ENCODE results near the gene ARFGEF3. TPM values are rescaled to one million over a fixed set of nuclear protein-coding genes. Genes with fewer than 3 reads are reported as not detected.

Gene ARFGEF3
- polyA plus RNA-seq, 4 donors = 1.2 to 8.6 (median 5.8) TPM

DNA sequence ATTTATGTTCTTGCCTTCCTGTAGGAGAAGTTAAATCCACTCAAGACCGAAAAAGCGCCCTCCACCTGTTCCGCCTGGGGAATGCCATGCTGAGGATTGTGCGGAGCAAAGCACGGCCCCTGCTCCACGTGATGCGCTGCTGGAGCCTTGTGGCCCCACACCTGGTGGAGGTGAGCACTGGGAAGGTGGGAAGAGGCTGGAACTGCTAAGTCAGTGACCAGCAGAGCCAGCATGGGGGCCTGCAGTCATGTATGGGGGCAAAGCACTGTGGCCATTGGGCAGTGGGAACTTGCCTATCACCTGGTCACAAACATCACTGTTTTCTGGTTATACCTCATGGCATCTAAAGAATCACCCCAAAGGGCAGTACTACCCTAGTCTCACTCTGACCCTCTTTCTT is 135.0 kb downstream of the ARFGEF3 start:
- no peak for DNase-seq (ENCODE audit: low read depth in 4 of 4, low spot score in 3 of 4)

DNA sequence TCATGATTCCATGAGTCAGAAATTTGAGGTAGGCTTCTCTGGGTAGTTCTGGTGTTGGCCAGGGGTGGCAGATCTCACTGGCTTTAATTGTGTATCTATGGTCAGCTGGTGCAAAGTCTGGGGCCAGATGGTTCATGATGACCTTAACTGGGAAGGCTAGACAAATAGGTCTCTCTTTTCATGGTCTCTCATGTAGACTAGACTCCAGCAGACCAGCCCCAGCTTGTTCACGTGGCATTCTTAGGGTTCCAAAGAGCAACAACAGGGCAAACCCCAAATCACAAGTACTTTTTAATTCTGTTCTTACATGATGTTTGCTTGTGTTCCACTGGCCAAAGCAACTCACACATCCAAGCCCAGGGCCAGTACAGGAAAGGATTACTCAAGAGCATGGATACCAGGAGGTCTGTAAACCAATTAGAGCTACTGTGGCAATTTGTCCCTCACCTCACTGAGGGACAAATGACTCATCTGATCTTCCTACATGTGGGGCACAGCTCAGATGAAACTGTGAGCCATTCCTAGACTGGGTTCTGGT is 136.1 kb downstream of the ARFGEF3 start:
- no peak for DNase-seq (ENCODE audit: low read depth in 4 of 4, low spot score in 3 of 4)

DNA sequence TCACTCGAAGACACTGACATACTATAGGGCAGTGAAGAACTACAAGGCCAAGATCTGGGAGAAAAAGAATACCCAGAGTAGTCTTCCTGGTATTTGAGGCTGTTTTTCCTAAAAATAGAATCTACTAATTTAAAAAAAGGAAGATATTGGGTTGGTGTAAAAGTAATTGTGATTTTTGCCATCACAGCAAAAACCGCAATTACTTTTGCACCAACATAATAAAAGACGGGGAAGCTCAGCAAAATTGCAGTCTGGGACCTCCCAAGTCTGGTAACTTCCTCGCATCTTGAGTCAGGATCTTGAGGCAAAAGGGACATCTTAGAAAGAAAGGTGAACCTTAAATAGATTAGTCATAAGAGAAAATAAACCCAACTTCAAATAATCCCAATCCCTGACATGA is 138.7 kb downstream of the ARFGEF3 start:
- DNase-seq (ENCODE audit: low read depth in 4 of 4, low spot score in 3 of 4) = no peak

DNA sequence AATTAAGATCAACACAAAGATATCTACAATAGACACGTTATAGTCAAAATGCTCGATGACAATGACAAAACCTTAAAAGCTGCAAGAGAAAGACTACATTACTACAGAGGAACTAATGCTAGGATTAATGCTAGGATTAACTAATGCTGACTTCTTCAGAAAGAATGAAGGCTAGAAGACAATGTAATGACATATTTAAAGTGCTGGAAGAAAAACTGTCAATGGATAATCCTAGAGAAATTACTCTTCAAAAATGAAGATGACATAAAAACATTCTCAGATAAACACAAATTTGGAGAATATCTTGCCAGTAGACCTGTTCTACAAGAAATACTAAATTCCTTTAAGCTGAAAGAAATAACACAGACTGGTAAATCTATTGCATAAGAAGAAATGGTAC is 140.8 kb downstream of the ARFGEF3 start:
- no peak for DNase-seq (ENCODE audit: low read depth in 4 of 4, low spot score in 3 of 4)

DNA sequence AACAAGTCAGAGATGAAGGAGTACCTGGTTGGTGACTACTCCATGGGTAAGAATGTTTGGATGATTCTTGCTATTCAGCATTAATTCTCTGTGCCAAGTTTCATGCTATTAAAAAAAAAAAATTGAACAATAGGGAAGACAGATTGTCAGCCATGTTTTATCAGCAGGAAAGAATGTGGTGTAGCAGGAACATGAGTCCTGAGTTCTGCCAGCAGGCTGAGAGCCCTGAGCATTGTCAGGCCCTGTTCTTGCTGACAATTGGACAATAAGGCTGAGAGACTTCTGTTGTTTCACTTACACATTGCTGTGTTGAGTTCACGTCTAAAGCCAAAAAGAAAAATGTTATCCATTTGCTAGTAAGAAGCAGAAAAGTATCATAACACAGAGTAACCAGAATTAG is 145.6 kb downstream of the ARFGEF3 start:
- no peak for DNase-seq (ENCODE audit: low read depth in 4 of 4, low spot score in 3 of 4)

DNA sequence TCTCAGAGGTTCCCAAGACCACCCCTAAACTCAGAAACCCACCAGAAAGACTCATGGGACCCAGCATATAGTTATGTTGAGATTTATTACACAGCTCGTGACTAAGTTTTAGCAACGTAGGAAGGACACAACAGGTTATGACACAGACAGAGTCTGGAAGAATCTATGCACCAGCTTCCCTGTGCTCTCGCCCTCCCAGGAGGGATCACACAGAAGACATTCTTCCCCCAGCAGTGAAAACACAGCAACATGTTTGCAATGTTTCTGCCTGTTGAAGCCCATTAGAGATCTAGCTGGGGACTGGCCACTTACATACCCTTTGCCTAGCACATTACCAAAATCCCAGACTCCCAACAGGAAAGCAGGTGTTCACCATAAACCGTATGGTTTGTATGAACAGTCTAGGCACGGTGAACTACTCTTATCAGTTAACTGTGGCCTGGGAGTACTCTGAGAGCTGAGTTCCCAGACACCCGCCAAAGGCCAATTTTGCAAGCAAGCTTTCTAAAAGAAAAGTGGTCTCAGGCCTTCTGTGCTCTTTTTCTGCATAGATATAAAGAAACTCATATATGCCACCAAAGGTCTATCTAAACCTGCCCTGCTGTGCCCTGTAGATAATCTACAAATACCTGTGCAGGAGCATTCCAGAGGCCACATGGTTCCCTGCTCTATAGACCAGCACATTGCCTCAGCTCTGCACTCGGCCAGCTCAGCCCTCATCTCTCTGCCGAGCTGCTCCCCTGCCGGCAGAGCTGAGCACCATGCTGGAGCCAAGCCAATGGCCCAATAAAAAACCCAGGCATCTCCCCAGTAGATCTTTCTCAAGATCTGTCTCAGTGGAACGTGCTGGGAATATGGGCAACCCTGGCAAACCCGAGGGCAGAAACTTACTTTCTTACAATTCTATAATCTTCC is 146.3 kb downstream of the ARFGEF3 start:
- DNase-seq (ENCODE audit: low read depth in 4 of 4, low spot score in 3 of 4) = no peak

DNA sequence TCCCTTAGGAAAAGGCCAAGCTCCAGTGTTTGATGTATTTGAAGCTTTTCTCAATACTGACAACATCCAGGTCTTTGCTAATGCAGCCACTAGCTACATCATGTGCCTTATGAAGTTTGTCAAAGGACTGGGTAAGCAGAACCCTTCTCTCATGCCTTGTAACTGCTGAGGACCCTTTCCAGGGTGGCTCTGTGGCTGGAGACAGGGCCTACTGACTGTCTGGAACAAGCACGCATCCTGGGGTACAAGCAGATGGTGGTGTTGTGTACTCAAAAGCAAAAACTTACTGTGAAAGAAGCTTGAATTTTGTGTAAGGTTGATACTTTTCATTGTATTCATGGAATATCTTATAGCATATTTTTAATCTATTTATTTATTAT is 147.0 kb downstream of the ARFGEF3 start:
- DNase-seq (ENCODE audit: low read depth in 4 of 4, low spot score in 3 of 4) = no peak

DNA sequence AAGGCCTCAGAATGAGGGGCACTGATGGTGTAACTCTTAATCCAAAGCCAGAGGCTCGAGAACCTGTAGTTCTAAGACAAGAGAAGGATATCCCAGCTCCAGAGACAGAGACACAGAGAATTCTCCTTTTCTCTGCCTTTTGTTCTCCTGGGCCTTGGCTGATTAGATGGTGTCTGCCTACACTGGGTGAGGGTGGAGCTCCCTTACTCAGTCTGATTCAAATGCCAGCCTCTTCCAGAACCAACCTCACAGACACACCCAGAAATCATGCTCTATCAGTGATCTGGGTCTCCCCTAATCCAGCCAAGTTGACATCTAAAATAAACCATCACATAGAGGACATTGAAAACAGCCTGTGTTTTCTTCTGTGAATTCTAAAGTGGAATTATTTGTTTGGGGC is 148.0 kb downstream of the ARFGEF3 start:
- DNase-seq (ENCODE audit: low read depth in 4 of 4, low spot score in 3 of 4) = no peak

DNA sequence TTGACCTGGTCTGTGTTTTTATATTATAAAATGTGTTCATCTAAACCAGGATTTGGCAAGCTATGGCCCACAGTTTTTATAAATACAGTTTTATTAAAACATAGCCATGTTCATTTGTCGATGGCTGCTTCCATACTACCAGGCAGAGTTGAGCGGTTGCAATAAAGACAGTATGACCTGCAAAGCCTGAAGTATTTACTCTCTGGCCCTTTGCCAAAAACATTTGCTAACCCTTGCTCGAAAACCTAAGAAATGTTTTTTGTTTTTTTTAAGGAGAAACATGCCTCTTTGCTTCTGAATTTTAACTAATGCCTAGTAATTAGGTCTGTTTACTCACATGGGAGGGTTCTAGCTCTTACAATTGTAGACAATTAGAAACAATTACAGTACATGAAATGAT is 148.6 kb downstream of the ARFGEF3 start:
- no peak for DNase-seq (ENCODE audit: low read depth in 4 of 4, low spot score in 3 of 4)

DNA sequence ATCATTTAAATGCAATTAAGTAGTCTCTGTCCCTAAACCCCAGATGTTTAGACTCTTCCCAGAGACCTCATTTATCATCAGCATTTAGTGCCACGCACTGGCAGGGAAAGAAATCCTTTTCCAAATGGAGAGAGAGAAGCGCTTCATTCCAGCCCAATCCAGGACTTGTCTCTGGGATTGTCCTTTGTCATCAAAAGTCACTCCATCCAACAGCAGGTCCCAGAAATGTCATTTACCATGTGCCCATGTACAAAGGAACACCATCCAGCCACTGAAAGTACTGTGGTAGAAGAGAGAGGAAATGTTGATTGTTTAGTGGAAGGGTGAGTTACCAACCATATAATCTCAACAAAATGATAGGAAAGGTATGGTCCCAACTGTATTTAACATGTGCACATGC is 149.1 kb downstream of the ARFGEF3 start:
- DNase-seq (ENCODE audit: low read depth in 4 of 4, low spot score in 3 of 4) = no peak

DNA sequence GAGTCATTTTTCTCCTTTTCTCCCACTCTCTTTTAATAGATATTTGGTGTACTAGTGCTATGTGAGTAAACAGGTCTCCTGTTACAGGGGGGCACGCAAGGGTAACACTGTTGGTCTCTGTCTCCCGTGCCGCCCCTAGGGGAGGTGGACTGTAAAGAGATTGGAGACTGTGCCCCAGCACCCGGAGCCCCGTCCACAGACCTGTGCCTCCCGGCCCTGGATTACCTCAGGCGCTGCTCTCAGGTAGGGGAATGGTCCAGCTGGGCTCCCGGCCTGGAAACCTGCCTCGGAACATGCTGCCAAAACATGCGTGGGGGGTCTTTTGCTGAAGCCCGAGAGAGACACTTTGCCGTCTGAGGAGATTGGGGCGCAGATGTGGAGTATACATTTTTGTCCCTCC is 149.5 kb downstream of the ARFGEF3 start:
- DNase-seq (ENCODE audit: low read depth in 4 of 4, low spot score in 3 of 4) = no peak

DNA sequence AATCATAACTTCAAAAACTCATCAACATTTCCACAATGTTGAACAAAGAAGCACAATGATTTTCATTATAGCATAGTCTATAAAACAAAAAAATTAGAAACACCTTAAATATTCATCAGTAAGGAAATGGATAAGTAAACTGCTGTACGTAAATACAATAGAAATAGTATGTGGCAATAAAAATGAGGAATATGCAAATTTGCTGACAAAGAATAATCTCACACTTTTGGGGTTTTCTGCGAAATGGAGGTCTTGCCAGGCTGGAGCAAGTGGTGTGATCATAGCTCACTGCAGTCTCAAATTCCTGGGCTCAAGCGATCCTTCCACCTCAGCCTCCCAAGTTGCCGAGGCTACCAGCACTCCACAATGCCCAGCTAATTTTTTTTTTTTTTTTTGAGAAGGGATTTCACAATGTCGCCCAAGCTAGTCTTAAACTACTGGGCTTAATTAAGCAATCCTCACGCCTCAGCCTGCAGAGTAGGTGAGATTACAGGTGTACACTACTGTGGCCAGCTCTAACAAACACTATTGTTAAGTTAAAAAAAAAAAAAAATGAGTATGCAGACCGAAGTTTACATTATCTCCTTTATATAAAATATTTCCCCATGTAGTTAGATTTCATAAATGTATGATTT is 157.1 kb downstream of the ARFGEF3 start:
- DNase-seq (ENCODE audit: low read depth in 4 of 4, low spot score in 3 of 4) = no peak

DNA sequence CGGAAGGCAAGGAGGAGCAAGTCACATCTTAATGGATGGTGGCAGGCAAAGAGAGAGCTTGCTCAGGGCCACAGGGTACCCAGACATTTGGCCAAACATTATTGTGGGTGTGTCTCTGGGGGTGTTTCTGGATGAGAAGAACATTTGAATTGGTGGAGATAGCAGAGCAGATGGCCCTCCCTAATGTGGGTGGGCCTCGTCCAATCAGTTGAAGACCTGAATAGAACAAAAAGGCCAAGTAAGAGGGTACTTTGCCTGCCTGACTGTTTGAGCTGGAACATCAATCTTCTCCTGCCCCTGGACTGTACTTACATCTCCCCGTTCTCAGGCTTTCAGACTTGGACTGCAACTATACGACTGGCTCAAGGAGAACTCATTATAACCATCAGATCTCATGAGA is 160.2 kb downstream of the ARFGEF3 start:
- DNase-seq (ENCODE audit: low read depth in 4 of 4, low spot score in 3 of 4) = no peak

DNA sequence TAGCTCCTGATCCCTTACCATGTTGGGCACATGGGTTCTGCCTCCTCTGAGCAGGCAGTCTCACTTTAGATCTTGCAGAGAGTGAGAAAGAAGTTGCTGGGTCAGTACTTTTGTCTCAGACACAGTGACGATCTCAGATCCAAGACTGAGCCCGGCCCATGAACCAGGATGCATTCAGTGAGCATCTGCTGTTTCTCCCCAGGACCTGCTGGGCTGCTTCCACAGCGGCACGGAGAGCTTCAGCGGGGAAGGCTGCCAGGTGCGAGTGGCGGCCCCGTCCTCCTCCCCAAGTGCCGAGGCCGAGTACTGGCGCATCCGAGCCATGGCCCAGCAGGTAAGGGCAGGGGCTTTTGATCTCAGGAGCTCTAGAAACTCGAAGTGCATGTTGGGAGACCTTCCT is 162.1 kb downstream of the ARFGEF3 start:
- no peak for DNase-seq (ENCODE audit: low read depth in 4 of 4, low spot score in 3 of 4)

DNA sequence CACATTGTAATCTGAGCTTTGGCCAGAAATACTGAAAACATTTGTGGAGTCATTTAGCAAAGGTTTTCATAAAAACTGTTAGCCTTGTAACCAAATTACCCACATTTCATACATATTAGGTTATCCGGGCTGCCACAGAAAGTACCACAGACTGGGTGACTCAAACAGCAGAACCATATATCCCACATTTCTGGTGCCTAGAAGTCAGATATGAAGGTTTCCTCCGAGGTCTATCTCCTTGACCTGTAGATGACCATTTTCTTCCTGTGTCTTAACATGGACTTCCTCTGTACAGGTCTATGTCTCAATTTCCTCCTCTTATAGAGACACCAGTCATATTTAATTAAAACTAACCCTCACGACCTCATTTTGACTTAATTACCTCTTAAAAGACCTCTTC is 166.5 kb downstream of the ARFGEF3 start:
- no peak for DNase-seq (ENCODE audit: low read depth in 4 of 4, low spot score in 3 of 4)

DNA sequence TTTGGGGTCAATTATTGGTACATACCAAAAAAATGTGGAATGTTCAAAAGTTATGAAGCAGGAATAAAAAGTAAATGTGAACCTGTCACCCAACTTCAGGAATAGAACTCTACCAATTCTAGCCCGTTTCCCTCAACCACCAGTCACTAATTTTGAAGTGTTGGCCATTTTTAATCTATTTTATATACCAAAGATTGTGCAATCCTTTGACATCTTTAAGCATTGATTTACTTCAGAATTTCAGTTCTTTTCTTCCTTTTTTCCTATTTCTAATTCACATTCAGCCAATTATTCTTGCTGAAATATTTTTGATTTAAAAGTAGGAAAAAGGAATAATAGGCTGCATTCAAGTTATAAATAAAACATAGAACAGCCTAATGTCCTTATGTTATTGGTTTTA is 169.0 kb downstream of the ARFGEF3 start:
- no peak for DNase-seq (ENCODE audit: low read depth in 4 of 4, low spot score in 3 of 4)

DNA sequence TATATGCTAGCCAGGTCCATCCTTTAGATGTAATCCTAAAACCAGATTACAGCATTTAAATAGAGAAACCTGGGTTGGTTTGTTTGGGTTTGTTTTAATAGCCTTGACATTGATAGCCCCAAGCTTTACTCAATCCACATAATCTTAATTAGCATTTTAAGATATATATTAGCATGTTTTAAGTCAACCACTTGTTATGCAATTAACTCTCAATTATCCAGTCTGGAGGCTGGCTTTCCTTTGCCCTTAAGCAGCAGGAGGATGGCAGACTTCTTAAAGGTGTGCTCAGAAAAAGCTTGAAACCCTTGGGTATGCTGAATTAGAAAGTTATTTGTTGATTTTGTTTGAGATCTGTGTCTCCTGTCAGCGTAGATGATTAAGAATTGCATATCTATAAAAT is 169.7 kb downstream of the ARFGEF3 start:
- no peak for DNase-seq (ENCODE audit: low read depth in 4 of 4, low spot score in 3 of 4)

DNA sequence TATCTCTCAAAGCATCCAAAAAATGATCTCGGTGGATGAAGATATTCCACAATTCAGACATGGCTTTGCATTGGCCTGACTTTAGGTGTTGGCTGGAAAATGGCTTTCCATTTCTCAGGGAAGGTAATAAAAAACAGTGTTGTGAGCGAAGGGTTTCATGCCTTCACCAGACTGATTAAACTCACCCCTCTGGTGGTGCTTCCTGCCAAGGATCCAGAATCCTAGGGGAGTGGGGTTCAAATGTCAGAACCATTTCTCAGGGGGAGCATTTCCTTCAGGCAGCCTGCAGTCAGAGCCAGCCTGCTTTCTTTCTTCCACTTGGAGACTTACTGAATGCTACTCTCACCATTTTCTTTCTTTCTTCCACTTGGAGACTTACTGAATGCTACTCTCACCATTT is 170.2 kb downstream of the ARFGEF3 start:
- DNase-seq (ENCODE audit: low read depth in 4 of 4, low spot score in 3 of 4) = no peak

DNA sequence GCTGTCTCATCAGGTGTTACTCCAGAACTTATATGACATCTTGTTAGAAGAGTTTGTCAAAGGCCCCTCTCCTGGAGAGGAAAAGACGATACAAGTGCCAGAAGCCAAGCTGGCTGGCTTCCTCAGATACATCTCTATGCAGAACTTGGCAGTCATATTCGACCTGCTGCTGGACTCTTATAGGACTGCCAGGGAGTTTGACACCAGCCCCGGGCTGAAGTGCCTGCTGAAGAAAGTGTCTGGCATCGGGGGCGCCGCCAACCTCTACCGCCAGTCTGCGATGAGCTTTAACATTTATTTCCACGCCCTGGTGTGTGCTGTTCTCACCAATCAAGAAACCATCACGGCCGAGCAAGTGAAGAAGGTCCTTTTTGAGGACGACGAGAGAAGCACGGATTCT is 172.3 kb downstream of the ARFGEF3 start:
- no peak for DNase-seq (ENCODE audit: low read depth in 4 of 4, low spot score in 3 of 4)

DNA sequence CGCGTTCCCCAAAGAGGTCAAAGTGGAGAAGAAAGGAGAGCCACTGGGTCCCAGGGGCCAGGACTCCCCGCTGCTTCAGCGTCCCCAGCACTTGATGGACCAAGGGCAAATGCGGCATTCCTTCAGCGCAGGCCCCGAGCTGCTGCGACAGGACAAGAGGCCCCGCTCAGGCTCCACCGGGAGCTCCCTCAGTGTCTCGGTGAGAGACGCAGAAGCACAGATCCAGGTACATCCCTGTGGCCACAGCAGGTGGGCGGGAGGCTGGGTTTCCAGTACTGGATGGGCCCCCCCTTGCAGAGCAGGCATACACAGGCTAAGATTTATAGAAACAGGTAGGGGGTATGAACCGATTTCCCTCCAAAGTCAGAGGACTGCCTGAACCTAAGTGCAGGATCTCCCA is 173.2 kb downstream of the ARFGEF3 start:
- DNase-seq (ENCODE audit: low read depth in 4 of 4, low spot score in 3 of 4) = no peak

DNA sequence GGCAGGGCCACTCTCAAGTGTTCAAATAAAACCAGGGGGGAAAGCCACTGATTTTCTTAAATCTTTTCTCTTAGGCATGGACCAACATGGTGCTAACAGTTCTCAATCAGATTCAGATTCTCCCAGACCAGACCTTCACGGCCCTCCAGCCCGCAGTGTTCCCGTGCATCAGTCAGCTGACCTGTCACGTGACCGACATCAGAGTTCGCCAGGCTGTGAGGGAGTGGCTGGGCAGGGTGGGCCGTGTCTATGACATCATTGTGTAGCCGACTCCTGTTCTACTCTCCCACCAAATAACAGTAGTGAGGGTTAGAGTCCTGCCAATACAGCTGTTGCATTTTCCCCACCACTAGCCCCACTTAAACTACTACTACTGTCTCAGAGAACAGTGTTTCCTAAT is 174.5 kb downstream of the ARFGEF3 start:
- no peak for DNase-seq (ENCODE audit: low read depth in 4 of 4, low spot score in 3 of 4)

DNA sequence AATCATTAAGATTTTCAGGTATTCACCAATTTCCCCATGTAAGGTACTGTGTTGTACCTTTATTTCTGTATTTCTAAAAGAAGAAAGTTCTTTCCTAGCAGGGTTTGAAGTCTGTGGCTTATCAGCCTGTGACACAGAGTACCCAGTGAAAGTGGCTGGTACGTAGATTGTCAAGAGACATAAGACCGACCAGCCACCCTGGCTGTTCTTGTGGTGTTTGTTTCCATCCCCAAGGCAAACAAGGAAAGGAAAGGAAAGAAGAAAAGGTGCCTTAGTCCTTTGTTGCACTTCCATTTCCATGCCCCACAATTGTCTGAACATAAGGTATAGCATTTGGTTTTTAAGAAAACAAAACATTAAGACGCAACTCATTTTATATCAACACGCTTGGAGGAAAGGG is 175.3 kb downstream of the ARFGEF3 start:
- no peak for DNase-seq (ENCODE audit: low read depth in 4 of 4, low spot score in 3 of 4)
